ENCODE data around the gene FGF7. TPM values are rescaled to one million over a fixed set of nuclear protein-coding genes. Genes with fewer than 3 reads are reported as not detected.
A peak's percentile ranks its signal among the peaks of the same experiment; 100 is the strongest.

FGF7 gene
- total RNA-seq, 1 donor from 2014 or later, result 0.43 TPM

DNA sequence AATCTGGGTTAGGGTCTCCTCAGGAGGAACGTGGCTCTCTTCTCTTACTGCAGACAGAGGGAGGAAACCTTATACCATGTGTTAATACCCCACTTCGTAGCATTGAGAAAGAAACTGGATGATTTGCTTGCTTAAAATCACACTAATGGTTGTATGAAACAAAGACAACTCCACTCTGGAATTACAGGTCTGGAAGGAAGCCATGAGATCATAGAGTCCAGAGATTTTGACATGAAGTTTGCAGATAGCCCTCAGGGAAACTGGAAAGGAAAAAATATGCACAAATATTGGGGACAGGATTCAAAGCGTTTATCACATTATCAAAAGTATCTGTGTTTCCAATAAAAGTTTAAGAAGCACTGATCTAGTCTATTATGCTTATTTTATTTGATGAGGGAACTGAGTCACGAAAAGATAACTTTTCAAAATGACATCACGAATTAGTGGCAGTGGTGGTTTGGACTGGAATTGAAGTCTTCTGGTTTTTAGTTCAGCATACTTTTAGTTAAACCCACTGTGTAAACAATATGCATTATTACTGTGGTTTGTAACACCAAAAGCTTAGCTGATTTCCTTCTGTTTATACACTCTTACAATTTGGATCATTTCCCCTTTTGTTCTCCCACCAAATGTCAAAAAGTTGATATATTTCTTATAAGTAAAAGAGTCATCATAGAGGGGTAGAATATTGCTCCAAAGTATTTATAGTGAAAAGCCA is 16.8 kb downstream of the FGF7 start:
- no peak overlapping the region for H3K9ac ChIP-seq (ENCODE audit: low read length)
- no peaks in the 10 kb centered on the region for H3K9me3 Mint-ChIP-seq (ENCODE audit: unreplicated experiment)
- H3K4me1 Mint-ChIP-seq (ENCODE audit: low read depth, unreplicated experiment), result peaks cover 12% of the 10 kb centered on the region
- no peaks in the 10 kb centered on the region for H4K20me1 ChIP-seq (ENCODE audit: insufficient read depth, low read length)
- H3K4me3 ChIP-seq (ENCODE audit: insufficient read depth, low read depth, low read length), result no peak overlapping the region
- TF ChIP-seq EZH2 (IDR thresholded peaks at IDR 0.05; ENCODE audit: insufficient read depth, low read length), result no peak
- TF ChIP-seq, protein P1, sequence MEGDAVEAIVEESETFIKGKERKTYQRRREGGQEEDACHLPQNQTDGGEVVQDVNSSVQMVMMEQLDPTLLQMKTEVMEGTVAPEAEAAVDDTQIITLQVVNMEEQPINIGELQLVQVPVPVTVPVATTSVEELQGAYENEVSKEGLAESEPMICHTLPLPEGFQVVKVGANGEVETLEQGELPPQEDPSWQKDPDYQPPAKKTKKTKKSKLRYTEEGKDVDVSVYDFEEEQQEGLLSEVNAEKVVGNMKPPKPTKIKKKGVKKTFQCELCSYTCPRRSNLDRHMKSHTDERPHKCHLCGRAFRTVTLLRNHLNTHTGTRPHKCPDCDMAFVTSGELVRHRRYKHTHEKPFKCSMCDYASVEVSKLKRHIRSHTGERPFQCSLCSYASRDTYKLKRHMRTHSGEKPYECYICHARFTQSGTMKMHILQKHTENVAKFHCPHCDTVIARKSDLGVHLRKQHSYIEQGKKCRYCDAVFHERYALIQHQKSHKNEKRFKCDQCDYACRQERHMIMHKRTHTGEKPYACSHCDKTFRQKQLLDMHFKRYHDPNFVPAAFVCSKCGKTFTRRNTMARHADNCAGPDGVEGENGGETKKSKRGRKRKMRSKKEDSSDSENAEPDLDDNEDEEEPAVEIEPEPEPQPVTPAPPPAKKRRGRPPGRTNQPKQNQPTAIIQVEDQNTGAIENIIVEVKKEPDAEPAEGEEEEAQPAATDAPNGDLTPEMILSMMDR (IDR thresholded peaks at IDR 0.05; ENCODE audit: insufficient read depth, low read depth, low read length), result no peak
- no peak overlapping the region for H3K4me2 ChIP-seq (ENCODE audit: low read length)
- no peaks in the 10 kb centered on the region for H3K36me3 Mint-ChIP-seq (ENCODE audit: low read depth, unreplicated experiment)
- H3K79me2 ChIP-seq (ENCODE audit: insufficient read depth, low read length), result no peaks in the 10 kb centered on the region
- H2AFZ ChIP-seq (ENCODE audit: low read depth, low read length), result no peak overlapping the region
- peak overlapping the region; percentile 8 for H3K27ac ChIP-seq (ENCODE audit: low read depth, low read length)
- H3K27me3 ChIP-seq (ENCODE audit: insufficient read depth, low read length), result no peaks in the 10 kb centered on the region
- FAIRE-seq (peak; percentile 77), DNase-seq (ENCODE audit: low read depth) (peak; percentile 80)
- no peak overlapping the region for H3K4me3 Mint-ChIP-seq (ENCODE audit: unreplicated experiment)
- H3K36me3 ChIP-seq (ENCODE audit: insufficient read depth, low read length), result no peaks in the 10 kb centered on the region
- H3K27me3 Mint-ChIP-seq (ENCODE audit: low read depth, unreplicated experiment), result no peaks in the 10 kb centered on the region
- no peaks in the 10 kb centered on the region for H3K9me3 ChIP-seq (ENCODE audit: insufficient read depth, low read depth, low read length)
- peaks cover 13% of the 10 kb centered on the region for H3K4me1 ChIP-seq (ENCODE audit: insufficient read depth, low read length)
- H3K27ac Mint-ChIP-seq (ENCODE audit: unreplicated experiment), result no peak overlapping the region

DNA sequence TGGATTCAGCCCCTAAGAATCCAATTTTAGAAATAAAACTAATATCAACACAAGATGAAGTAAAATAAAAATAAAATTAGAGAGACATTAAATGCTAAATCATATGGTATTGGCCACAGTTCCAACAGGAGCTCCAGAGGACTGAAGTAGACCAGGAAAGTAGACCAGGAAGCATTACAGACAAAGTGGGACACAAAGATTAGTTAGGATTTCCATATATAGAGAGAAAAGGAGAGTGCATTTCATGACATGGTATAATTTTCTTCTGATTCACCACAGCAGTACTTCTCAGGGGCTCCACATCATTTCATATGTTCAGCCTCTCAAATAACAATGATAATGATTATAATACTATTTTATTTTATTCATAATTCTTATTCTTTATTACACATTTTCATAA is 18.3 kb downstream of the FGF7 start:
- H3K36me3 Mint-ChIP-seq (ENCODE audit: low read depth, unreplicated experiment), result no peaks in the 10 kb centered on the region

More for the DNA sequence above, 18.3 kb downstream of the FGF7 start:
- Histone ChIP-seq H3K79me2 (ENCODE audit: insufficient read depth, low read length) (no peaks in the 10 kb centered on the region), H3K27me3 (ENCODE audit: insufficient read depth, low read length) (no peaks in the 10 kb centered on the region), H3K9ac (ENCODE audit: low read length) (no peak overlapping the region), H3K27ac (ENCODE audit: low read depth, low read length) (no peak overlapping the region), H3K4me3 (ENCODE audit: insufficient read depth, low read depth, low read length) (no peak overlapping the region), H4K20me1 (ENCODE audit: insufficient read depth, low read length) (no peaks in the 10 kb centered on the region), H3K9me3 (ENCODE audit: insufficient read depth, low read depth, low read length) (no peaks in the 10 kb centered on the region), H3K4me2 (ENCODE audit: low read length) (no peak overlapping the region), H3K4me1 (ENCODE audit: insufficient read depth, low read length) (peaks cover 13% of the 10 kb centered on the region), H2AFZ (ENCODE audit: low read depth, low read length) (no peak overlapping the region), H3K36me3 (ENCODE audit: insufficient read depth, low read length) (no peaks in the 10 kb centered on the region)
- FAIRE-seq (no peak), DNase-seq (ENCODE audit: low read depth) (no peak)
- Mint-ChIP-seq H3K27ac (ENCODE audit: unreplicated experiment) (peak overlapping the region; percentile 63), H3K4me3 (ENCODE audit: unreplicated experiment) (no peak overlapping the region), H3K4me1 (ENCODE audit: low read depth, unreplicated experiment) (peaks cover 9% of the 10 kb centered on the region), H3K9me3 (ENCODE audit: unreplicated experiment) (no peaks in the 10 kb centered on the region), H3K27me3 (ENCODE audit: low read depth, unreplicated experiment) (no peaks in the 10 kb centered on the region)
- TF ChIP-seq, protein P1 (IDR thresholded peaks at IDR 0.05; ENCODE audit: insufficient read depth, low read depth, low read length), result no peak
- TF ChIP-seq EZH2 (IDR thresholded peaks at IDR 0.05; ENCODE audit: insufficient read depth, low read length), result no peak

All from astrocyte (in vitro differentiated cells and primary cell).